HG03280 (cell line): ENCODE measurements around the gene UCP3.

Experiments used
- ATAC-seq: cut with Tn5 transposase; IDR thresholded peaks from one replicate; pipeline ENCODE4 v1.9.1; 2021; ENCODE audit warnings: mild to moderate bottlenecking, moderate library complexity; ENCODE audit not compliant: unreplicated experiment

Gene UCP3

GRCh38 chr11:74008373-74009229 lies at the start of gene UCP3:
Gene UCP3 (minus strand): TSS chr11:74009085. CDS start chr11:74007042, 2,043 bp downstream.
- ATAC-seq, result no peak

GRCh38 chr11:74057249-74058151 lies 48.6 kb upstream of the UCP3 start:
- ATAC-seq, result no peak

DNA sequence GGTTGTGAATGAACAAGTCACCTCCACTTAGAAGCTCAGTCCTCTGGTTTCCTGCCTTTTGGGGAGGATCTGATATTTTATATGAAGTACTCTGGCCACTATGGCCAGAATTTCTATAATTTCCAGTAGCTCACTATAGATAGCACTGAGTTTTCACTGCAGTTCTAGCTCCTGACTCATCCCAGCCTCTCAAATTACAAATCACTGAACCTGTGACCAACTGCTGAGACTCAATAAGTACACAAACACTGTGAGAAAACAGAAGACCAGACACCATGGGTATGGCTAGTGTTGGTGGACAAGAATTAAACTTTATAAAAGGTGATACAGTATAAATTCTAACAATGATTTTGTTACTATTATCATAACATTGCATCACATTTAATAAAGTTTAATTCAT lies 47.1 kb upstream of the UCP3 start:
- ATAC-seq, result no peak

- no peak for ATAC-seq
These were observed 41.6 kb upstream of the UCP3 start for GRCh38 chr11:74050465-74050864.

DNA sequence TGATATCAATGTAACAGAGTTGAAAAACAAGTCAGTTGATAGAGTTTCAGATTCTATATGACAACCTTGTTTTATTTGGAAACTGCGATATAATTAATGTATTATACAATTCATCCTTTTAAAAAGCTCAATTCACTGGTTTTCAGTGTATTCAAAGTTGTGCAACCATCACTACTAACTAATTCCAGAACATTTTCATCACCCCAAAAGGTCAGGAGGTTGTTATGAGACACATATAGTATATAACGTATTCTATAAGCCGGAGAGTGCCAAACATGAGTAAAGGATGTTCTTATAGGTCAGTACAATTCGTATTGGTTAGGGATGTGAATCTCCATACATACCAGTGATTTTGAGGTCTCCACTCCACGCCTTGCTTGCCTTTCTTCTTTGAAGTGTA lies 40.1 kb upstream of the UCP3 start:
- no peak for ATAC-seq

DNA sequence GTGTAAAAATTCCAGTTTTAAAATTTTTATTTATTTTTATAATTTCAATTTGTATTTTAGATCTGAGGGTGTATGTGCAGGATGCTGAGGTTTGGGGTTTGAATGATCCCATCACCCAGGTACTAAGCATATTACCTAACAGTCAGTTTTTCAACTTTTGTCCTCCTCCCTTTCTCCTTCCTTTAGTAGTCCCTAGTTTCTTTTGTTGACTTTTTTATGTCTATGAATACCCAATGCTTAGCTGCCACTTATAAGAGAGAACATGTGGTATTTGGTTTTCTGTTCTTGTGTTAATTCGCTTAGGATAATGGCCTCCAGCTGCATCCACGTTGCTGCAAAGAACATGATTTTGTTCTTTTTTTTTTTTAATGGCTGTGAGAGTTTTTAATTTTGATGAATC lies 35.7 kb upstream of the UCP3 start:
- ATAC-seq, result no peak

- ATAC-seq, result no peak
These were observed 34.6 kb upstream of the UCP3 start for GRCh38 chr11:74043450-74043849.

- no peak for ATAC-seq
These were observed 28.4 kb upstream of the UCP3 start for GRCh38 chr11:74037309-74037708.

DNA sequence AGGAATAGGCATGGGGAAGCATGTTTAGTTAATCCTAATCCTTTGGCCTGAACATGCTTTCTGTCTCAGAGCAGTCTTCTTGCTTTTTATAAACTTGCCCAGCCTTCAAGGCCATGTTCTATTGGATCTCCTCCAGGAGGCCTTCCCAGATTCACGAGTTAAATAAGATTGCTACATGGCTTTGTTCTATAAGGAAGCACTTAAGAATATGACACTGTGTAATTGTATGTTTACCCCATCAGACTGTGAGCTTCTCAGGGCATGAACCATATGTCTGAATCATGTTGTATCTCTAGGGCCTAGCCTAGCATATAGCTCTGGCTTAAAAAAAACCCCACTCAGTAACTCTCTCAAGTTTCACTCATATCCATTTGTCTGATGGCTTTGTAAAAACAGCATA lies 26.4 kb upstream of the UCP3 start:
- no peak for ATAC-seq

- no peak for ATAC-seq
These were observed 24.2 kb upstream of the UCP3 start for GRCh38 chr11:74033046-74033445.

DNA sequence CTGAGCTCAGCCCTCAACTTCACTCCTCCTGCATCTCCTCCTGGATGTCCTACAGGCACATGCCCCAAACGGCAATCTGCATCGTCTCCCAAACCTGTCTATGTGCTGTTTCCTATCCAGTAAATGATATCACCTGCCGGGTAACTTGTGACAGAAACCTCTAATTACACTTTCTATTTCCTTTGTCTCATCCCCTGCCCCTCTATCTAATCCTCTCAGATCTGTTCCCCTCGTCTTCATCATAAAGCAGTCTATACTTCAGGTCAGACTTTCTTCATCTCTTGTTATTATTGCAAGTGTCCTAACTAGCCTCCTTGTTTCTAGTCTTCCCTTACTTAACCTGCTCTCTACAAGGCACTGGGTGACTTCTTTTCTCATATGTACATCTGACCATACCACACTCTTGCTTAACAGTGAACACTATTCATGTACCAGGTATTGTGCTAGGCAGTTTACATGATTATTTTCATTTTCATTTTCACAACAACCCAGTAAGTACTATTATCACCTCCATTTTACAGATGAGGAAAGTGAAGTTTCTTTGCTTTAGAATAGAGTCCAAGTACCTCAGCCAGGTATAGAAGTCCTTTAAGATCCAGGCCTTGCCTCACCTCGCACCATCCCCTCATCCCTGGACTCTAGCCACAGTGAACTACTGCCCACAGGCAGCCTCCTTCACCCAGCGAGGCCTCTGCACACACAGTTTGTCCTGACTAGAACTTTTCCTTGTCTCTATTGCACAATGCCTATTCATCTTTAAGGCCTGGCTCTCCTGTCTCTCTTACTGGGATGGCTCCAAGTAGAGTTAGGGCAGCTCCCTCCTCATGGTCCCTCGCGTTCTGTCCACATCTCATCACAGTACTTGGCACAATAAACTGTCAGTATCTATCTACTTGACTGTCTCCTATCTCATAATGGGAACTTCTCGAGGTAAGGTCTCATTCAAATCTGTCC lies 22.1 kb upstream of the UCP3 start:
- no peak for ATAC-seq

DNA sequence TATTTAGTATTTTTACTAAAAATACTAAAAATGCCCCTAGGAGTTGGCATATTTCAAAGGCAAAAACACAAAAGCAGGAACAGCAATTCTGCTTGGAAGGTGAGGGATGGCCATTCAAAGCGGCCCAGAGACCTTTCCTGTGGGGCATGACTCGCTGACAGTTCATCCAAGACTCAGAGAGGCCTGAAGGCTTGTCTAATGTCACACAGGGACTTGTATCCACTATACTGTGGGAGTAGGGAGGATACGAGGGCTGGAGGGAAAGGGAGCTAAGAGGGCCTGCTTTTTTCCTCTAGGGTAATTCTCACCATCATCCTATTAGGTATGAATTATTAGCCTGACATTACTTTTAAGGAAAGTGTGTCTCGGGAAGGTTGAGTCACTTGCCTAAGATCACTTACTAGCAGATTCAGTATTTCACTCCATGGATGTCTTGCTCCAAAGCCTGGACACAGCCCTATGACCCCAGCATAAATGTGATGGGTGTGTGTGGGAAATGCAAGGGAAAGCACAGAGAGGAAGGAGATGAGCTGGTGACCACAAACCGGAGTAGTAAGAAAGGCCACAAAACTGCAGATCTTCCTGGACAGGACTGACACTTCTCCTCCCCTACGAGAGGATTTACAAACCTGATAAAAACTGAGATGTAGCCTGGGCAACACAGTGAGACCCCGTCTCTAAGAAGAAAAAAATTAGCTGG lies 16.7 kb upstream of the UCP3 start:
- ATAC-seq, result no peak

GRCh38 chr11:74024261-74025029 lies 15.6 kb upstream of the UCP3 start:
- ATAC-seq, result no peak

DNA sequence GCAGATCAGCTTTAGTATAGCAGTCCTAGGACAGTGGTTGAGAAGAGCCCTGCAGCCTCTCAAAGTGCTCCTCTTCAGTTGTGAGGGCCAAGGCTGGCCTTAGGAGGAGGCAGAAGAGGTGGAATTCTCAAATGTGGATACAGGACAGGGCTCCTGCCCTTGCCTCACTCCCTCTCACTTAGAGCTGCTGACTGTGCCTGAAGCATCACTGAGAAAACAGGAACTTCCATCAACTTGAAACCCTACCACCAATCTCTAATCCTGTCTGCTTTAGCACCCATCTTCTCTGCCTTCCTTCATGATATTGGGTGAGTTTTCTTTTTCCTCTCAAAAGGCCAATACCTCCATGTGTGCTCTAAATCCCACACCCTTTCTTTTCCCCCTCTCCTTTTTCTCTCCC lies 14.4 kb upstream of the UCP3 start:
- no peak for ATAC-seq

- ATAC-seq, result no peak
These were observed 13.7 kb upstream of the UCP3 start for GRCh38 chr11:74022546-74022945.

DNA sequence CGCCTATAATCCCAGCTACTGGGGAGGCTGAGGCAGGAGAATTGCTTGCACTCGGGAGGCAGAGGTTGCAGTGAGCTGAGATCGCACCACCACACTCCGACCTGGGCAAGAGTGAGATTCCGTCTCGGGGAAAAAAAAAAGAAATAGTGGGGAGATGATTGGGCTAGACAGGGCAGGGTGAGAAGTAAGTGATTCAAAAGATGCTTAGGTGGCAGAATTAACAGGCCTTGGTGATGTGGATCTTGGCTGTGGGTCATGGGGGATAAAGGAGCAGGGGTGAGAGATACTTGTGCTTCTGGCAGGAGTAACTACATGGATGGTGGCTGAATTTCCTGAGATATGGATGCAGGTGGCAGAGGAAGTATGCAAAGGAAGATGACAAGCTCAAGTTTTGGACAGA lies 13.1 kb upstream of the UCP3 start:
- ATAC-seq, result no peak

GRCh38 chr11:74020539-74020938 lies 11.7 kb upstream of the UCP3 start:
- ATAC-seq, result peak; percentile 52

GRCh38 chr11:74019860-74020259 lies 11.0 kb upstream of the UCP3 start:
- no peak for ATAC-seq

GRCh38 chr11:74019104-74019738 lies 10.3 kb upstream of the UCP3 start:
- ATAC-seq, result no peak
